Esophagus squamous epithelium (tissue), 5 donors: Measurements from ENCODE around the gene BNC2. TPM values are rescaled to one million over a fixed set of nuclear protein-coding genes. Genes with fewer than 3 reads are reported as not detected.

Experiments
- DNase-seq: peaks from one replicate; lab custom pipeline; 2025; lab: John Stamatoyannopoulos, UW
- H3K27ac ChIP-seq, 4 donors: fragments of 200-600 bp; sonication (generic); one replicate each; pipeline ENCODE4 v1.5.1; 2016 to 2019; ENCODE audit warnings: mild to moderate bottlenecking in 1 of 4
- H3K27me3 ChIP-seq, 4 donors: fragments of 200-600 bp; sonication (generic); 1 replicate in 3 of 4; 2 replicates in 1 of 4; pipeline versions ENCODE4 v1.5.1 to v1.6.0; 2017 to 2021; ENCODE audit warnings: antibody characterized with exemption in 1 of 4
- H3K36me3 ChIP-seq, 3 donors: fragments of 200-600 bp; sonication (generic); one replicate each; pipeline ENCODE4 v1.5.1; 2016 to 2019
- H3K4me1 ChIP-seq, 3 donors: fragments of 200-600 bp; sonication (generic); one replicate each; pipeline ENCODE4 v1.5.1; 2017 to 2019
- H3K4me3 ChIP-seq, 4 donors: fragments of 200-600 bp; sonication (generic); 1 replicate in 3 of 4; 2 replicates in 1 of 4; pipeline ENCODE4 v1.5.1; 2016 to 2019; ENCODE audit warnings: mild to moderate bottlenecking in 2 of 4, moderate library complexity in 1 of 4
- H3K9me3 ChIP-seq, 3 donors: fragments of 200-600 bp; sonication (generic); one replicate each; pipeline ENCODE4 v1.5.1; 2016 to 2019
- POLR2A ChIP-seq, 4 donors: fragments of 450-650 bp; IDR thresholded peaks; one replicate each; pipeline ENCODE4 v1.6.1; 2017; ENCODE audit warnings: antibody characterized with exemption in 4 of 4, mild to moderate bottlenecking in 4 of 4, moderate library complexity in 3 of 4
- WGBS, 2 donors: methylation state at CpG; one replicate each; pipeline ENCODE4 v1.1.5; 2018; 5-methylcytosine and 5-hydroxymethylcytosine counted together
- intact Hi-C: fragments of 100-400 bp; cut with DNase I; formaldehyde crosslinking; loops from one replicate; pipeline ENCODE4 v1.15.0; 2022
- total RNA-seq, 4 donors: library from RNA; depleted of rRNA; stranded (reverse); fragments of >200 nt; gene quantifications; one replicate each; pipeline ENCODE4 v1.1.0, GENCODE V29; 2016
- TF ChIP-seq, protein P1 (sequence below), 6 experiments: fragments of 450-650 bp in 4 of 6; fragments of 200-600 bp in 2 of 6; sonication (generic) in 2 of 6; IDR thresholded peaks; one replicate each; pipeline ENCODE4 v1.5.1; 2016 to 2019; ENCODE audit warnings: antibody characterized with exemption in 6 of 6, mild to moderate bottlenecking in 4 of 6, moderate library complexity in 4 of 6
- donor health status: DM: yes; HTN: yes; CAD: no.

Gene BNC2
- total RNA-seq, 4 donors from 2014 or later, result 3.6 to 41.8 (median 8.5) TPM

DNA sequence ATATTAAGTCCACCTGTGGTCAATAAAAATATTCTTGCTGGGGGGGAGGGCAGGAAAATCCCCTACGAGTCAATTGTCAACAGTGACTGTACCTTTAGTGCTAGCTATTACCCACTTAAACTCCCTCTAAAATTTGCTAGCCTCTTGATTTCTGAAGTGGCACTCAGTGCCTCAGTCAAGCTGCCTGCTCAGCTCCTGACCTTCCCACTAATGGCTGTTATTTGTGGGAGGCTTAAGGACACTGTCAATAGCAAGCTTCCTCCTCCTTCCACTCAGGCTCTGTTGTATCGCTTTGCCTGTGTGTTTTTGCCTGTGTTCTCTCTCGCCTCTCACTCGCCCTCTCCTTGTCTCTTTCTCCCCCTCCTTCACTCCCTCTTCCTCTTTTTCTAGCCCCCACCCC is 140.8 kb downstream of the BNC2 start:
- no peak for TF ChIP-seq POLR2A (IDR thresholded peaks at IDR 0.05)
- TF ChIP-seq, protein P1, sequence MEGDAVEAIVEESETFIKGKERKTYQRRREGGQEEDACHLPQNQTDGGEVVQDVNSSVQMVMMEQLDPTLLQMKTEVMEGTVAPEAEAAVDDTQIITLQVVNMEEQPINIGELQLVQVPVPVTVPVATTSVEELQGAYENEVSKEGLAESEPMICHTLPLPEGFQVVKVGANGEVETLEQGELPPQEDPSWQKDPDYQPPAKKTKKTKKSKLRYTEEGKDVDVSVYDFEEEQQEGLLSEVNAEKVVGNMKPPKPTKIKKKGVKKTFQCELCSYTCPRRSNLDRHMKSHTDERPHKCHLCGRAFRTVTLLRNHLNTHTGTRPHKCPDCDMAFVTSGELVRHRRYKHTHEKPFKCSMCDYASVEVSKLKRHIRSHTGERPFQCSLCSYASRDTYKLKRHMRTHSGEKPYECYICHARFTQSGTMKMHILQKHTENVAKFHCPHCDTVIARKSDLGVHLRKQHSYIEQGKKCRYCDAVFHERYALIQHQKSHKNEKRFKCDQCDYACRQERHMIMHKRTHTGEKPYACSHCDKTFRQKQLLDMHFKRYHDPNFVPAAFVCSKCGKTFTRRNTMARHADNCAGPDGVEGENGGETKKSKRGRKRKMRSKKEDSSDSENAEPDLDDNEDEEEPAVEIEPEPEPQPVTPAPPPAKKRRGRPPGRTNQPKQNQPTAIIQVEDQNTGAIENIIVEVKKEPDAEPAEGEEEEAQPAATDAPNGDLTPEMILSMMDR (IDR thresholded peaks at IDR 0.05), result no peak
- Histone ChIP-seq H3K4me1 (peaks cover 4 to 67% (median 6%) of the 10 kb centered on the region in 3 donors), H3K27me3 (no peaks in the 10 kb centered on the region), H3K27ac (peak overlapping the region in 2 of 4 donors; percentile 7 to 21), H3K4me3 (no peak overlapping the region), H3K9me3 (no peaks in the 10 kb centered on the region), H3K36me3 (no peaks in the 10 kb centered on the region)
- 81 to 88% methylated on average over 4 of the region's 4 CpGs for WGBS, 2 donors
- DNase-seq, result no peak
- intact Hi-C loops, result loop anchor here (10.0 kb wide), 1 partner anchor 145 kb away; the partner anchor contains the start of gene BNC2

DNA sequence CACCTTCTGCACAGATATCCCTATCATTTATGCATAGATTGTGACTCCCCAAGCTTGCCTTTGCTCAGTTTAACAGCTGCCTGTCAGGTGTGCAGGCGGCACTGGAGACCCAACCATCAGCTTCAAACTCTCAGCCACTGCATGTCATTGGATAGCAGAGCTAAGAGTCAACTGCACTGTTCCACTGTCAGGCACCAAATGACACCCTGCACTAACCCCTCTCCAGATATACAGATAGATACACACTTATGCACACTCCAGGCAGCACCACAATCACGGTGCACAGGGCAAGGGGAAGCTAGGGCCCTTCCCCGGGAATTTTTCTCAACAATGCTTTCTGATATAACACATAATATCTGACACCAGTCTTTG is 142.3 kb downstream of the BNC2 start:
- peak overlapping the region in 3 of 4 donors; percentile 50 to 68 (median 51) for H3K4me3 ChIP-seq
- no peaks in the 10 kb centered on the region for H3K36me3 ChIP-seq
- intact Hi-C loops, result no loop called here
- DNase-seq, result no peak
- H3K9me3 ChIP-seq, result no peaks in the 10 kb centered on the region
- H3K27ac ChIP-seq, result peak overlapping the region in 3 of 4 donors; percentile 28 to 85 (median 83)
- WGBS, 2 donors, result 82 to 88% methylated on average over 3 of the region's 3 CpGs
- no peaks in the 10 kb centered on the region for H3K27me3 ChIP-seq
- TF ChIP-seq POLR2A (IDR thresholded peaks at IDR 0.05), result no peak
- TF ChIP-seq, protein P1 (IDR thresholded peaks at IDR 0.05), result no peak
- peaks cover 0 to 63% (median 3%) of the 10 kb centered on the region in 3 donors for H3K4me1 ChIP-seq

DNA sequence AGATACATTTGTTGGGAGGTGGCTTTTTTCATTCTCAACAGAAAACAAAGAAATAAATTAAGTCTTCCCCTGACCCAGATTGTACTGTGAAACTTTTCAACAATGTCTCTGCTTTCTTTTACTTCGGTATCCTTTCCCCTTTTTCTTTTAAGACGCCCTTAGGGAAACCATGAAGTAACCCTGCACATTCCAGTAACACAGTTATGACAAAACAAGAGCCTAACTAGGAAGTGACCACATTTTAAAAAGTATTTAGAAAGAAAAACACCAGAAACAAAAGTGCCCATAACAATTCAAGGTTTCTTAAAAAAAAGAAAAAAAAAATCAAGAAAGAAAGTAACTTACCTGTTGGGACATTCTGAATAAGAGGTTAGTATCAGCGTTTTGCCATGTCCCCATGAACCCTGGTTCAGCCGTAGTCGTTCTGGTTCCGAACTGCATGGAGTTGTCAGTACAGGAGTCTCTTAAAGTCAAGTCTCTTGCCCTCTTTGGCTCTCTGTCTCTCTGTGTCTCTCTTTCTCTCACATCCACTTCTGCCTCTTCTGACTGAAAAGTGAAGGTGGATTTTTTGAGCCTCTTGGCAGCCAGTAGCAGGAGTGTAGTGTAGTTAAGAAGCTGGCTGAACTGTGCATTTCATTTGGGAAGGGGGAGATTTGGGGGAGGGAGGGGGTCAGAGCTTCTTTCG is 142.9 kb downstream of the BNC2 start:
- intact Hi-C loops, result no loop called here
- Histone ChIP-seq H3K36me3 (no peaks in the 10 kb centered on the region), H3K27me3 (no peaks in the 10 kb centered on the region), H3K27ac (peak overlapping the region; percentile 83 to 92 (median 84)), H3K4me1 (peaks cover 0 to 63% (median 3%) of the 10 kb centered on the region in 3 donors), H3K4me3 (peak overlapping the region; percentile 50 to 68 (median 51)), H3K9me3 (no peaks in the 10 kb centered on the region)
- no peak for DNase-seq
- TF ChIP-seq, protein P1 (IDR thresholded peaks at IDR 0.05), result no peak
- TF ChIP-seq POLR2A (IDR thresholded peaks at IDR 0.05), result no peak
- 16 to 23% methylated on average over 6 to 7 of the region's 7 CpGs for WGBS, 2 donors

DNA sequence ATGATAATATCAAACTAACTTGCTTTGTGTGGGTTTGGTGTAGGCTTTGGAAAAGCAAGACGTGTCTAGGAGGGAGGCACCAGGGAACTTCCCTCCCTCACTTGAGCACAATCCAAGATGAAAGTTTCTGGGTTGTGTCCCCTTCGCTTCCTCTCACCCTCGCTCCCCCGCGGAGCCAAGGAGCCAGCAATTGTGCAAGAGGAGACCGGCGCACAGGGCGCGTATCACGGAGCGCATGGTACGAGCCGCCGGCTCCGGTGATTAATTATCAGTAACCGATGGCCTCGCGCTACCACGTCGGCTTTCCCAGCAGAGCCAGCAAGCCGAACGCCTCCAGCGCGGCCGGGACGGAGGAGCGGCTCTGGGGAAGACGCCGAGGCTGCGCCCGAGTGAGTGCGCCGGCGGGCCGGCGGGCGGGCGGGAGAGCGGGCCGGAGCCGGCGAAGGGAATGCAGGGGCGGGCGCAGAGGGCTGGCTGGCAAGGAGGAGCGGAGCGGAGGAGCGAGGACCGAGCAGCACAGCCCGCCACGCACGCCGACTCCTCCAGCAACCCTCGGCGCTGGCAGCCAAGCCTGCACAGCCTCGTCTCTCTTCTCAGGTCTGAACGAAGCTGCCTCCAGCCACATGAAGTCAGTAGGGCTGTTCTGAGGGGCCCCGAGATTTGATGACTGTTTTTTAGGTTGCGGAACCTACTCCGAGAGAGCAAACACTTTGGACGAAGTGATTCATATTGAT is 143.6 kb downstream of the BNC2 start:
- Histone ChIP-seq H3K4me3 (peak overlapping the region; percentile 50 to 68 (median 51)), H3K9me3 (no peaks in the 10 kb centered on the region), H3K27me3 (no peaks in the 10 kb centered on the region), H3K27ac (peak overlapping the region; percentile 83 to 92 (median 84)), H3K36me3 (no peaks in the 10 kb centered on the region), H3K4me1 (peaks cover 0 to 64% (median 3%) of the 10 kb centered on the region in 3 donors)
- no peak for DNase-seq
- WGBS, 2 donors, result 1 to 17% methylated on average over 8 to 12 of the region's 60 CpGs
- intact Hi-C loops, result no loop called here
- TF ChIP-seq POLR2A (IDR thresholded peaks at IDR 0.05), result peak in 2 of 4 donors; percentile 47 to 52
- TF ChIP-seq, protein P1 (IDR thresholded peaks at IDR 0.05), result no peak

DNA sequence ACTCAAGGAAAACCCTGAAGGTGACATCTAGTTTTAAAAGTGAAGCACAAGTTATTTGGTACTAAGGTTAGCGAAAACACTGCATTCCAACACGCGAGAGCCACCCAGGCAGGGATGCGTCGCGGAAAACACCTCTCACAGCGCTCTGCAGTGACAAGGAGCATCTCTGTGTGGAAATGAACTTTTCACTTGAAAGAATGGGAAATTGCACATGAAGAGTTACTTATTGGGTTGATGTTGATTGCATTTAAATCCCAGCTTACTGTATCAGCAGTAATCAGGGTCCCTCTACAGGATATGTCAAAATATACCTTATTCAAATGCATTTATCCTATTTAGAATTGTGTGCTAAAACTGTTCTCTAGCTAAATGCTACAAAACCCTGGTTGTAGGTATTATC is 144.4 kb downstream of the BNC2 start:
- DNase-seq, result no peak
- H3K9me3 ChIP-seq, result no peaks in the 10 kb centered on the region
- peak overlapping the region in 3 of 4 donors; percentile 50 to 68 (median 51) for H3K4me3 ChIP-seq
- WGBS, 2 donors, result 61 to 70% methylated on average over 7 of the region's 7 CpGs
- intact Hi-C loops, result no loop called here
- H3K27ac ChIP-seq, result peak overlapping the region in 3 of 4 donors; percentile 45 to 85 (median 83)
- TF ChIP-seq POLR2A (IDR thresholded peaks at IDR 0.05), result no peak
- TF ChIP-seq, protein P1 (IDR thresholded peaks at IDR 0.05), result no peak
- H3K36me3 ChIP-seq, result no peaks in the 10 kb centered on the region
- H3K4me1 ChIP-seq, result peaks cover 0 to 69% (median 3%) of the 10 kb centered on the region in 3 donors
- no peaks in the 10 kb centered on the region for H3K27me3 ChIP-seq
